Fibroblast of peridontal ligament (primary cell): ENCODE results near the gene KRT3.
"Not testable (repeated sequence)": the region's sequence is repeated elsewhere in the genome, so short reads cannot be mapped to it uniquely, and the experiment has no call there.

Source experiments
- DNase-seq: peaks from one replicate; pipeline ENCODE4 v3.0.0-alpha.2; 2010; ENCODE audit errors: extremely low read depth

Gene KRT3

GRCh38 chr12:52760623-52761022 lies 35.3 kb downstream of the KRT3 start:
- no peak for DNase-seq

- DNase-seq, result no peak
Observed at GRCh38 chr12:52759695-52760094, 36.2 kb downstream of the KRT3 start.

GRCh38 chr12:52759218-52759617 lies 36.7 kb downstream of the KRT3 start:
- DNase-seq, result no peak

GRCh38 chr12:52757449-52758176 lies 38.3 kb downstream of the KRT3 start:
- DNase-seq, result no peak

GRCh38 chr12:52756281-52756960 lies 39.5 kb downstream of the KRT3 start:
- DNase-seq, result no peak

GRCh38 chr12:52755533-52755932 lies 40.4 kb downstream of the KRT3 start:
- no peak for DNase-seq

- DNase-seq, result no peak
Observed at GRCh38 chr12:52754135-52754534, 41.8 kb downstream of the KRT3 start.

GRCh38 chr12:52753283-52753682 lies 42.6 kb downstream of the KRT3 start:
- no peak for DNase-seq

- DNase-seq, result no peak
Observed at GRCh38 chr12:52752516-52752915, 43.4 kb downstream of the KRT3 start.

GRCh38 chr12:52751795-52752194 lies 44.1 kb downstream of the KRT3 start:
- no peak for DNase-seq

- DNase-seq, result not testable (repeated sequence)
Observed at GRCh38 chr12:52750532-52750931, 45.4 kb downstream of the KRT3 start.

GRCh38 chr12:52749827-52750226 lies 46.1 kb downstream of the KRT3 start:
- DNase-seq, result no peak

- no peak for DNase-seq
Observed at GRCh38 chr12:52748578-52748977, 47.3 kb downstream of the KRT3 start.

GRCh38 chr12:52745554-52745953 lies 50.4 kb downstream of the KRT3 start:
- no peak for DNase-seq

GRCh38 chr12:52744493-52745156 lies 51.3 kb downstream of the KRT3 start:
- no peak for DNase-seq

GRCh38 chr12:52742822-52743457 lies 53.0 kb downstream of the KRT3 start:
- DNase-seq, result no peak

GRCh38 chr12:52742196-52742580 lies 53.7 kb downstream of the KRT3 start:
- no peak for DNase-seq

GRCh38 chr12:52741375-52742195 lies 54.3 kb downstream of the KRT3 start:
- DNase-seq, result peak; percentile 35

- DNase-seq, result no peak
Observed at GRCh38 chr12:52740584-52740983, 55.3 kb downstream of the KRT3 start.

GRCh38 chr12:52739963-52740362 lies 56.0 kb downstream of the KRT3 start:
- DNase-seq, result no peak
